ENCODE results near the gene APP. TPM values are rescaled to one million over a fixed set of nuclear protein-coding genes. Genes with fewer than 3 reads are reported as not detected.
A peak's percentile ranks its signal among the peaks of the same experiment; 100 is the strongest.

The APP gene
- total RNA-seq, 1 experiment from 2014 or later = 472 TPM

- POLR2A ChIA-PET = no interaction called here
- TF ChIP-seq CTCF (IDR thresholded peaks at IDR 0.05; ENCODE audit: unreplicated experiment) = no peak
- Mint-ChIP-seq H3K9me3 (ENCODE audit: unreplicated experiment) (no peaks in the 10 kb centered on the region), H3K27ac (ENCODE audit: low read depth, unreplicated experiment) (peak overlapping the region; percentile 71), H3K4me1 (ENCODE audit: insufficient read depth, unreplicated experiment) (peaks cover 32% of the 10 kb centered on the region), H3K36me3 (ENCODE audit: insufficient read depth, unreplicated experiment) (peaks cover 41% of the 10 kb centered on the region), H3K4me3 (ENCODE audit: unreplicated experiment) (no peak overlapping the region), H3K27me3 (ENCODE audit: insufficient read depth, unreplicated experiment) (no peaks in the 10 kb centered on the region)
- intact Hi-C loops (cut with micrococcal nuclease) = loop anchor here (5.0 kb wide), 1 partner anchor 208 kb away; the partner anchor contains the start of gene APP
- DNase-seq (ENCODE audit: unreplicated experiment) = peak; percentile 22
- CTCF ChIA-PET = interaction anchor here (1.8 kb wide), 1 partner anchor 12 kb away, joined by 4 read pairs; no protein-coding TSS in a partner anchor
- no TSS peak for BruUV-seq (replicated peaks)
These were observed 206.6 kb downstream of the APP start for GRCh38 chr21:25964015-25964414.

GRCh38 chr21:25963181-25963580 lies 207.4 kb downstream of the APP start:
- Mint-ChIP-seq H3K4me3 (ENCODE audit: unreplicated experiment) (peak overlapping the region; percentile 25), H3K27ac (ENCODE audit: low read depth, unreplicated experiment) (peak overlapping the region; percentile 71), H3K27me3 (ENCODE audit: insufficient read depth, unreplicated experiment) (no peaks in the 10 kb centered on the region), H3K36me3 (ENCODE audit: insufficient read depth, unreplicated experiment) (peaks cover 50% of the 10 kb centered on the region), H3K9me3 (ENCODE audit: unreplicated experiment) (no peaks in the 10 kb centered on the region), H3K4me1 (ENCODE audit: insufficient read depth, unreplicated experiment) (peaks cover 32% of the 10 kb centered on the region)
- CTCF ChIA-PET = interaction anchor here (1.8 to 2.4 kb wide), 2 partner anchors 12 to 67 kb away, joined by 4 to 8 read pairs; no protein-coding TSS in a partner anchor
- intact Hi-C loops (cut with micrococcal nuclease) = loop anchor here (5.0 kb wide), 1 partner anchor 209 kb away; the partner anchor contains the start of gene APP
- BruUV-seq (replicated peaks) = no TSS peak
- no peak for TF ChIP-seq CTCF (IDR thresholded peaks at IDR 0.05; ENCODE audit: unreplicated experiment)
- peak; percentile 88 for DNase-seq (ENCODE audit: unreplicated experiment)
- POLR2A ChIA-PET = interaction anchor here (0.5 to 1.0 kb wide), 4 partner anchors 9 to 1733 kb away, joined by 3 to 4 read pairs (median 4); partner anchors contain the start of gene APP

GRCh38 chr21:25961042-25961441 lies 209.5 kb downstream of the APP start:
- H3K36me3 Mint-ChIP-seq (ENCODE audit: insufficient read depth, unreplicated experiment) = peaks cover 55% of the 10 kb centered on the region
- no peak for DNase-seq (ENCODE audit: unreplicated experiment)
- CTCF ChIA-PET = interaction anchor here (0.8 to 2.4 kb wide), 3 partner anchors 10 to 805 kb away, joined by 3 to 8 read pairs (median 3); no protein-coding TSS in a partner anchor
- H3K9me3 Mint-ChIP-seq (ENCODE audit: unreplicated experiment) = no peaks in the 10 kb centered on the region
- POLR2A ChIA-PET = no interaction called here
- peaks cover 18% of the 10 kb centered on the region for H3K4me1 Mint-ChIP-seq (ENCODE audit: insufficient read depth, unreplicated experiment)
- H3K27me3 Mint-ChIP-seq (ENCODE audit: insufficient read depth, unreplicated experiment) = no peaks in the 10 kb centered on the region
- H3K27ac Mint-ChIP-seq (ENCODE audit: low read depth, unreplicated experiment) = peak overlapping the region; percentile 64
- H3K4me3 Mint-ChIP-seq (ENCODE audit: unreplicated experiment) = no peak overlapping the region
- BruUV-seq (replicated peaks) = no TSS peak
- intact Hi-C loops (cut with micrococcal nuclease) = loop anchor here (5.0 kb wide), 1 partner anchor 211 kb away; the partner anchor contains the start of gene APP
- TF ChIP-seq CTCF (IDR thresholded peaks at IDR 0.05; ENCODE audit: unreplicated experiment) = no peak

GRCh38 chr21:25960402-25960801 lies 210.2 kb downstream of the APP start:
- H3K4me3 Mint-ChIP-seq (ENCODE audit: unreplicated experiment) = no peak overlapping the region
- H3K27me3 Mint-ChIP-seq (ENCODE audit: insufficient read depth, unreplicated experiment) = no peaks in the 10 kb centered on the region
- ChIA-PET CTCF (interaction anchor here (0.7 to 1.2 kb wide), 2 partner anchors 10 to 94 kb away, joined by 3 read pairs; no protein-coding TSS in a partner anchor), POLR2A (no interaction called here)
- H3K27ac Mint-ChIP-seq (ENCODE audit: low read depth, unreplicated experiment) = no peak overlapping the region
- no peak for TF ChIP-seq CTCF (IDR thresholded peaks at IDR 0.05; ENCODE audit: unreplicated experiment)
- no peaks in the 10 kb centered on the region for H3K9me3 Mint-ChIP-seq (ENCODE audit: unreplicated experiment)
- intact Hi-C loops (cut with micrococcal nuclease) = loop anchor here (5.0 kb wide), 1 partner anchor 212 kb away; the partner anchor contains the start of gene APP
- peaks cover 18% of the 10 kb centered on the region for H3K4me1 Mint-ChIP-seq (ENCODE audit: insufficient read depth, unreplicated experiment)
- no TSS peak for BruUV-seq (replicated peaks)
- DNase-seq (ENCODE audit: unreplicated experiment) = no peak
- peaks cover 53% of the 10 kb centered on the region for H3K36me3 Mint-ChIP-seq (ENCODE audit: insufficient read depth, unreplicated experiment)
